G401 (cell line): ENCODE measurements around the gene ST3GAL4. TPM values are rescaled to one million over a fixed set of nuclear protein-coding genes. Genes with fewer than 3 reads are reported as not detected.
"Not testable (repeated sequence)": the region's sequence is repeated elsewhere in the genome, so short reads cannot be mapped to it uniquely, and the experiment has no call there.

ENCODE experiments used
- DNase-seq: peaks from one replicate; pipeline ENCODE4 v3.0.0-alpha.2; 2015; ENCODE audit warnings: low spot score
- in situ Hi-C: cut with HindIII; loops from 2 replicates; pipeline ENCODE4 v1.10.0; 2016; ENCODE audit warnings: low sequenced_read_pairs, mixed read lengths
- total RNA-seq: library from RNA; depleted of rRNA; stranded (reverse); fragments of >200 nt; shearing (Covaris generic); gene quantifications from 2 replicates; pipeline ENCODE4 v1.2.3, GENCODE V29; 2014

The ST3GAL4 gene
- total RNA-seq, 1 experiment from 2014 or later, result 35.0 TPM

GRCh38 chr11:126344141-126345080 is 11.1 kb upstream of the ST3GAL4 start:
- no peak for DNase-seq
- in situ Hi-C loops, result no loop called here

- DNase-seq, result no peak
- in situ Hi-C loops, result no loop called here
These were observed 10.2 kb upstream of the ST3GAL4 start for GRCh38 chr11:126345283-126345682.

- no peak for DNase-seq
- in situ Hi-C loops, result no loop called here
These were observed 9.5 kb upstream of the ST3GAL4 start for GRCh38 chr11:126345759-126346585.

GRCh38 chr11:126346586-126346940 is 8.9 kb upstream of the ST3GAL4 start:
- in situ Hi-C loops, result no loop called here
- DNase-seq, result no peak

- DNase-seq, in situ Hi-C loops: not testable (repeated sequence)
These were observed 8.5 kb upstream of the ST3GAL4 start for GRCh38 chr11:126346946-126347345.

GRCh38 chr11:126347751-126348668 is 7.5 kb upstream of the ST3GAL4 start:
- no peak for DNase-seq
- in situ Hi-C loops, result no loop called here

GRCh38 chr11:126348806-126349582 is 6.5 kb upstream of the ST3GAL4 start:
- in situ Hi-C loops, result no loop called here
- peak; percentile 78 for DNase-seq

- in situ Hi-C loops, result no loop called here
- no peak for DNase-seq
These were observed 4.7 kb upstream of the ST3GAL4 start for GRCh38 chr11:126350836-126351235.

GRCh38 chr11:126352163-126352562 is 3.3 kb upstream of the ST3GAL4 start:
- in situ Hi-C loops, result no loop called here
- DNase-seq, result no peak

- DNase-seq, result no peak
- in situ Hi-C loops, result no loop called here
These were observed 2.3 kb upstream of the ST3GAL4 start for GRCh38 chr11:126352934-126353801.

GRCh38 chr11:126354631-126355323 is 709 bp upstream of the ST3GAL4 start:
- DNase-seq, result no peak
- in situ Hi-C loops, result no loop called here

GRCh38 chr11:126355926-126356897 is 726 bp downstream of the ST3GAL4 start:
- DNase-seq, result no peak
- in situ Hi-C loops, result no loop called here

GRCh38 chr11:126357055-126357962 is 1.8 kb downstream of the ST3GAL4 start:
- DNase-seq, result no peak
- in situ Hi-C loops, result no loop called here

GRCh38 chr11:126357969-126358762 is 2.7 kb downstream of the ST3GAL4 start:
- no peak for DNase-seq
- in situ Hi-C loops, result no loop called here
